GM18951 (cell line): ENCODE measurements around the gene SIRT6.
"Not testable (repeated sequence)": the region's sequence is repeated elsewhere in the genome, so short reads cannot be mapped to it uniquely, and the experiment has no call there.

ENCODE experiments used
- POLR2A ChIP-seq: IDR thresholded peaks from 4 replicates; pipeline ENCODE4 v1.6.1; 2011; ENCODE audit warnings: mild to moderate bottlenecking; ENCODE audit not compliant: insufficient read length, insufficient read depth; ENCODE audit errors: extremely low read depth
- in situ Hi-C: fragments of 300-500 bp; cut with MboI; formaldehyde crosslinking; loops from one replicate; pipeline ENCODE4 v1.12.0; 2022; ENCODE audit warnings: low sequenced_read_pairs, mixed read lengths, inconsistent platforms; ENCODE audit not compliant: unreplicated experiment

SIRT6 gene

GRCh38 chr19:4140237-4140711 lies 42.1 kb downstream of the SIRT6 start:
- in situ Hi-C loops, result no loop called here
- TF ChIP-seq POLR2A, result no peak

GRCh38 chr19:4139614-4140236 lies 42.6 kb downstream of the SIRT6 start:
- in situ Hi-C loops, result no loop called here
- no peak for TF ChIP-seq POLR2A

GRCh38 chr19:4138445-4138844 lies 43.9 kb downstream of the SIRT6 start:
- no peak for TF ChIP-seq POLR2A
- in situ Hi-C loops, result no loop called here

DNA sequence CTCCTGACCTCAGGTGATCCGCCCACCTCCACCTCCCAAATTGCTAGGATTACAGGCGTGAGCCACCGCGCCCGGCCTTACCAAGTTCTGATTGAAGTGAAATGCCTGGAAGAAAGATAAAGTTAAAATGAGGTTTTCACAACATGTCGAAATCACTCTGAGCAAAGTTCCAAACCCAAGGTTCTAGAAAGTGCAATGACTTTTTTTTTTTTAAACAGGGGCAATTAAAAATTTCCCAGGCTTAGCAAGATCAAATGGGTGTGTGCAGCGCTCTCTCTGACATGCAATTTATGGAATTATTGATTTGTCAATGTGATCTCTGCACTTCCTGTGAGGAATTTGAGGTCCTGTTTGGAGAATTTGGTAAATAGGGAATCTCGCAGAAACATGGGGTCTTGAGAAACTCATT lies 45.7 kb downstream of the SIRT6 start:
- TF ChIP-seq POLR2A, result no peak
- in situ Hi-C loops, result no loop called here

DNA sequence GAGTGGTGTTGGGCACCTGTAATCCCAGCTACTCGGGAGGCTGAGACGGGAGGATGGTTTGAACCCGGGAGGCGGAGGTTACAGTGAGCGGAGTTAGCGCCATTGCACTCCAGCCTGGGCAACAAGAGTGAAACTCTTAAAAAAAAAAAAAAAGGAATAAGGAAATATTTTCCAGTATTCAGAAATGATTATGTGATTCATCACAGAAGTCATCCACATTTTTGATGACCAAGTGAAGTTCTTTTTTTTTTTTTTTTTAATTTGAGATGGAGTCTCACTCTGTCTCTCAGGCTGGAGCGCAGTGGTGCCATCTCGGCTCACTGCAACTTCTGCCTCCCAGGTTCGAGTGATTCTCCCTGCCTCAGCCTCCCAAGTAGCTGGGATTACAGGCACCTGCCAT lies 47.0 kb downstream of the SIRT6 start:
- in situ Hi-C loops, result not testable (repeated sequence)

GRCh38 chr19:4134351-4134750 lies 48.0 kb downstream of the SIRT6 start:
- in situ Hi-C loops, result no loop called here
- TF ChIP-seq POLR2A, result no peak

- in situ Hi-C loops, result no loop called here
These were observed 51.5 kb downstream of the SIRT6 start for GRCh38 chr19:4130744-4131438.

DNA sequence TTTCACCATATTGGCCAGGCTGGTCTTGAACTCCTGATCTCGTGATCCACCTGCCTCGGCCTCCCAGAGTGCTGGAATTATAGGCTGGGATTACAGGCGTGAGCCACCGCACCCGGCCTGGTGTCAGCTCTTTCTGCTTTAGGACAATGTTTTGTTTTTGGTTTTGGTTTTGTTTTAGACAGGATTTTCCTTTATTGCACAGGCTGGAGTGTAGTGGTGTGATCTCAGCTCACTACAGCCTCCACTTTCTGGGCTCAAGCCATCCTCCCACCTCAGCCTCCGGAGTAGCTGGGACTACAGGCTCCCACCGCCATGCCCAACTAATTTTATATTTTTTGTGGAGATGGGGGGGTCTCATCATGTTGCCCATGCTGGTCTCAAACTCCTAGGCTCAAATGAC lies 53.3 kb downstream of the SIRT6 start:
- in situ Hi-C loops, result not testable (repeated sequence)

More at GRCh38 chr19:4130744-4131438, 51.5 kb downstream of the SIRT6 start:
- TF ChIP-seq POLR2A, result no peak

DNA sequence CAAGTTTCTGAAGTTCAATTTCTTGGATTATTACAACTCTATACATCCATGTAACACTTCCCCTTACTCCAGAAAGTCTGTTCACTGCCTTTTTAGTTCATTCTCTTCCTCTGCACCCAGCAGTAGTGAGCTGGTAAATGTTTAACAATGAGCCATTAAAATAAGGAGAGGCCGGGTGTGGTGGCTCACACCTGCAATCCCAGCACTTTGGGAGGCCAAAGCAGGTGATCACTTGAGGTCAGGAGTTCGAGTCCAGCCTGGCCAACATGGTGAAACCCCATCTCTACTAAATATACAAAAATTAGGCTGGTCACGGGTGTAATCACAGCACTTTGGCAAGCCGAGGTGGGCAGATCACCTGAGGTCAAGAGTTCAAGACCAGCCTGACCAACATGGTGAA lies 55.0 kb downstream of the SIRT6 start:
- in situ Hi-C loops, result not testable (repeated sequence)

GRCh38 chr19:4124638-4125037 lies 57.7 kb downstream of the SIRT6 start:
- in situ Hi-C loops, result no loop called here
- TF ChIP-seq POLR2A, result no peak
